NCI-H460 (cell line): ENCODE data around the gene TCP11L1. TPM values are rescaled to one million over a fixed set of nuclear protein-coding genes. Genes with fewer than 3 reads are reported as not detected.
"Not testable (repeated sequence)": the region's sequence is repeated elsewhere in the genome, so short reads cannot be mapped to it uniquely, and the experiment has no call there.

Experiments
- DNase-seq: peaks from one replicate; pipeline ENCODE4 v3.0.0-alpha.2; 2016; ENCODE audit warnings: low read depth; ENCODE audit errors: extremely low read depth
- total RNA-seq: library from RNA; depleted of rRNA; stranded (reverse); fragments of >200 nt; shearing (Covaris generic); gene quantifications from 2 replicates; pipeline ENCODE4 v1.2.3, GENCODE V29; 2014

Gene TCP11L1
- total RNA-seq, 1 experiment from 2014 or later: 14.3 TPM

DNA sequence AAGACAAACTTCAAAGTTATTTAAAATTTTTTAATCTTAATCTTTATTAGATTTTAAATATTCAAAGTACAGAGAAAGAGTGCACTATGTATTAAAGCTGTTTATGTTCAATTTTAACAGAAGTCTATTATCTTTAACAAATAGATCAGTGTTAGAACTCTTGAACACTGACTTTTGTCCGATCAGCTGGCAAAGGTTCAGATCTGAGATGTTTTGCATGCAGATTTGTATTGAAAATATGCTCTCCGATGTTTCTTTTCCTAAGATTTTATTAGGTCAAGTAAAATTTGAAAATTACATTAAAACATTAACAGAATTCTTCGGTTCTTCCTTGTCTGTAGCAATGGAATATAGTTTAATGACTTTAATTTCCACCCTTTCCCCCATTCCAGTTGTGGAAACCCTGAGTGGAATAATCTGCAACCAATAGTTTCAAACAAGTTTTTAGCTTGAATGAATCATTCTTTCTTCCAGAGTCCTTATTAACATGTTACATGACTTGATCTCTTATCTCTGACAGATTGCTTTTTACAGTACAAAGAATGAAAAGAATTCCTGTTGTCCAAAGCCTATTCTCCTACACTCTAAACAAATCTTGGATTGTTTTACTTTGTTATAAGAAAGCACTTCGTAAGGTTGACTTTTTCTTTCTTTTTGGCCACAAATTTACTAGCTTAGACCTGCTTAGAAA lies 11.4 kb upstream of the TCP11L1 start:
- no peak for DNase-seq

- DNase-seq: no peak
These were observed 10.8 kb upstream of the TCP11L1 start for GRCh38 chr11:33028537-33028914.

DNA sequence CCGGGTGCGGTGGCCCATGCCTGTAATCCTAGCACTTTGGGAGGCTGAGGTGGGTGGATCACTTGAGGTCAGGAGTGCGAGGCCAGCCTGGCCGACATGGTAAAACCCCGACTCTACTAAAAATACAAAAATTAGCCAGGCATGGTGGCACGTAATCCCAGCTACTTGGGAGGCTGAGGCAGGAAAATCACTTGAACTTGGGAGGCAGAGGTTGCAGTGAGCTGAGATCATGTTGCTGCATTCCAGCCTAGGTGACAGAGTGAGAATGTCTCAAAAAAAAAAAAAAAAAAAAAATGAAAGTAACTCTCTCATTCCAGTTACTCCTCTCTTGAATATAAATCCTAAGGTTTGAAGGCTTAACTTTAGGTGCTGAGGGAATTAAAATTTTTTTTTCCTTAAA lies 10.2 kb upstream of the TCP11L1 start:
- not testable (repeated sequence) for DNase-seq

GRCh38 chr11:33033493-33033892 lies 5.9 kb upstream of the TCP11L1 start:
- no peak for DNase-seq

DNA sequence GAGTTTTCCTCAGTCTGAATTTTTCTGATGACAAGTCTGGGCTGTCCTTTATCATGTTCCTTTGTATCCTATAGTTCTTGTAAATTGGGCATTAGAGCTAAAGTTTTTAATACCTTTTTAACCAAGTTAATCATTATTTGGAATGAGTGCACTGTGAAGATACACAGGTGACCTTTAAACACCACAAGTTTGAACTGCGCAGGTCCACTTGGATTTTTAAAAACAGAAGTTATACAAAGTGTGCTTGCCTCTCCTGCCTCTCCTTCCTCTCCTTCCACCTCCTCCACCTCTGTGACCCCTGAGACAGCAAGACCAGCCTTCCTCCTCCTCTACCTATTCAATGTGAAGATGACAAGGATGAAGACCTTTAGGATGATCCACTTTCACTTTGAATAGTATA lies 4.4 kb upstream of the TCP11L1 start:
- DNase-seq: no peak

- DNase-seq: no peak
These were observed 875 bp downstream of the TCP11L1 start for GRCh38 chr11:33040033-33040861.

DNA sequence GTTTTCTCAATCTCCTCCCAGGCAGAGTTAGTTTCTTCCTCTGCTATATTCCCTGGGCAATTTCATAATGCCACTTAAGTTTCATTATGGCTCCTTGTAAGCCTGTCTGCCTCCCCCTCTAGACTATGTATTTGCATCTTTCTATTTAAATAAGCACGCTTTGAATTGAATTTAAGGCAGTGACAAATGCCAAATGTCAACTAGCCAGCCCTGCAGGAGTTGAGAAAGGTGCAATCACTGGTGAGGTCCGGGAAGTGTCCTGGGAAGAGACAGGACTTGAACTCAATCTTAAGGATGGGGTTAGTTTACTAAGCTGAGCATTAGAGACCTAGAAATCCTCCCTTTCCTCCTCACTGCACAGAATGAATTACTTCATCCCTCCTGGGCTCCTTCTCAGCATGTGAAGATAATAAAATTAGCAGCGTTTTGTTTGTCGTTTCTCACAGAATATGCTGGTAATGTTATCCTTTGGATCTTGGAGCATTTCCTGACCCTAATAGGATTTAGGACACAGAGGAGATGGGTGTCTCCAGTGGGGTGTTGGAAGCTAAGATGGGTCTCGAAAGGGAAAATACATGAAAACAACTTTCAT lies 1.6 kb downstream of the TCP11L1 start:
- DNase-seq: no peak

- DNase-seq: no peak
These were observed 4.0 kb downstream of the TCP11L1 start for GRCh38 chr11:33043221-33043830.

DNA sequence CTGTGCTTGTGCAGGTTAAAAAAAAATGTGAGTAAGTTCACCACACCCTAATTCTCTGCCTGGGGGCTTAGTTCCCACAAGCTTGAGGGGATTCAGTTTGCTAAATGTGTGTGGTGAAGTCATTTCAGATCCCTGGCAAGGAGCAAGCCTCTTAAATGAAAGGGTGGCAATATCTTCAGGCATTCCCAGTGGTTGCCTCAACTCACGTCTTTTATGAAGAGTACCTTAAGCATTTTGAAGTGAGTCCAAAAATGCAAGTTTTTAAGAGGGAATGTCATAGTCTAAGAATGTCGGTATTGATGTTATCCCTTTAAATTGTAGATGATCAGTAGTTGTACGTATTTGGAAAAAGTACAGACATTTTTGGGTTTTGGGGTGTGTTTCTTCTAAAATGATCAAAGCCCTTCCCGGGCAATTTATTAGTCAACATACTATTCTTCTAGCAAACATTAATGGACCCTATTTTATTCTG lies 4.9 kb downstream of the TCP11L1 start:
- no peak for DNase-seq

DNA sequence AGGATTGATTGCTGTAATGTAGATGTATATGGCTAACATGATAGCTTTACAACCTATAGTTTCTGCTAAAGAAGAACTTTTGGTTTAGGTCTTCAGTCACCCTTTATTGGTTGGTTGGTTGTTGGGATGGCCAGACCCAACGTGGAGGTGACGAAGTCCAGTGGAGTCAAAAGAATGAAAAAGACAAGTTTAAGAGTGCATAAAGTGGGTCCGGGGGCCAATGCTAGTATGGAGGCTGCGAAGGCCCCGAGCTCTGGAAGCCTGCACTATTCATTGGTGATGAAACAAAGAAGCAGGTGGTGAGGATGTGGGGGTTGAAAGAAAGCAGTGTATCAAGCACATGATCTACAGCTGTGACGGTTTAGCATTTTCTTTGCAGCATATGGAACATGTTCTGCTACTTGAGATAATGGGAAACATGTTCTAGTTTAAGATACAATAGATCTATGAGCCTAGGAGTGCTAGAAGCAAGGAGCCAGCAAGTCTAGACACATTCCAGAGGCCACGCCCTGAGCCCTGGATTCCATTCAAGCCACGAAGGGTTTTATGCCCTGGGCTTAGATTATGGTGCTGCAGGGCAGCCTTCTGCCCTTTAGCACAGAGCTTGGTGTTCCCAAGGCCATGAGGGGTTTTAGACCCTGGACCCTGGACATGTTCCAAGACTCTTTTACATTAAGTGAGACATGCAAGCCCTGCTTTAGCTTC lies 6.3 kb downstream of the TCP11L1 start:
- no peak for DNase-seq

DNA sequence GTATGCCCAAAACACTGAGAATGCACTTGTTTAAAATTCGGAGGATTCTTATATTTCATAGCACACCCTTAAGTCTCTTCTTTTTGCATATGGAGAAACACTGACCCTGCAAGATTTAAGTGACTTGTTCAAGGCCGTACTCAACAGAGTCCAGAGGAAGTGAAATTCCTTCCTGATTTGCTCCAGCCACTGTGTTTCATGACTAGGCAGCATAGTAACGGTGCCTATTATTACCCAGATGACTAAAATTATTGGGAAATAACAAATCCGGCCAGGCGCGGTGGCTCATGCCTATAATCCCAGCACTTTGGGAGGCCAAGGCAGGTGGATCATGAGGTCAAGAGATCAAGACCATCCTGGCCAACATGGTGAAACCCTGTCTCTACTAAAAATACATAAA lies 9.3 kb downstream of the TCP11L1 start:
- not testable (repeated sequence) for DNase-seq

GRCh38 chr11:33049565-33050408 lies 10.4 kb downstream of the TCP11L1 start:
- DNase-seq: not testable (repeated sequence)

DNA sequence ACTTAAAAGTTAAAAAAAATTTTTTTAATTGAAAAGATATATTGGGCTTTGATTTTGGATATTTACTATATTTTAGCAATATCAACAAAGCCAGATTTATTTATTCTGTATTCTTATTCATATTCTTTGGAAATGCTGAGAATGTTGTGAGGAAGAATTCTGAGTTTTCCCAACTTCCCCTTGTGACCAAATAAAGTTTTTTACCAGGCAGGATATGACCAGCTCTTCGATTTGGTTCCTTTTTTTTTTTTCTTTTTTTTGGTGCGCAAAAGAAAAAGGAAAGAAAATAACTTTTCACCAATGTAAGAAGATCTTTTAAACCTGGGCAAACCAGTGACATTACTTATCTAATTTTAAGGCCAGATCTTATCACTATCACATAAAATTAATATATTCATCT lies 12.9 kb downstream of the TCP11L1 start:
- DNase-seq: no peak

- DNase-seq: no peak
These were observed 16.0 kb downstream of the TCP11L1 start for GRCh38 chr11:33055375-33055774.

DNA sequence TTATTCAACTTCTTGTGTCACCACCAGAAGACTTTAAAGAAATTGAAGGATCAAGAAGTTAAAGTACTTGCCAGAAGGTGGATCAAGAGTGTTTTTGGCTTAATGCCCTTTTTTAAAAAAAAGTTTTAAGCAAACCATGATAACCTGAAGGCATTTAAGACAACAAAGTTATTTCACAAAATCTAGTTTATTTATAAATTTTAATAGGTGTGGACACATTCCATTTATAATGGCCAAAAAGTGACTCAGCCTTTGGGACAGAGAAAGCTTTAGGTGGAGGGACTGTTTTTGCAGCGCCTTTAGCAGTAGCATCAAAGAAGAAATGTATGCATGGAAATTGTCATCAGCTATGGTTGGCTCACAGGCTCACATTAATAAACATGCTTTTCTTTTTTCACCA lies 17.9 kb downstream of the TCP11L1 start:
- DNase-seq: no peak

- no peak for DNase-seq
These were observed 20.1 kb downstream of the TCP11L1 start for GRCh38 chr11:33059331-33060007.

DNA sequence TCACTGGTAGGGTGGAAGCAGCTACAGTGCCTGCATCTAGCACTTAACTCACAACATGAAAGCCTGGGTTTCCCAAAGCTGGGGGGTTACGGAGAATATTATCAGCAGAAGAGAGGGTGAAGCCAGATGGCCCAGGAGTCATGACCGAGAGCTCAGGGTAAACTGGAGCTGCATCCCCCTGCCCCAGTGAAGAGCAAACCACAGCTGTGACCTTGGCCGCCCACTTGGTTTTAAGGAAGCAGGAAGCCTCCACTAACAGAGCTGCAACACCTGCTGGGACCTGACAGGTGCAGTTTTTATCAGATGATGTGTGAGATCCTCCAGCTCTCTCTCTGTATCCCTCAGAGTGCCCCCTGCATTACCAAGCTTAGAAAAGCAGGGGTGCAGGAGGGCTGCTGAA lies 20.9 kb downstream of the TCP11L1 start:
- no peak for DNase-seq

DNA sequence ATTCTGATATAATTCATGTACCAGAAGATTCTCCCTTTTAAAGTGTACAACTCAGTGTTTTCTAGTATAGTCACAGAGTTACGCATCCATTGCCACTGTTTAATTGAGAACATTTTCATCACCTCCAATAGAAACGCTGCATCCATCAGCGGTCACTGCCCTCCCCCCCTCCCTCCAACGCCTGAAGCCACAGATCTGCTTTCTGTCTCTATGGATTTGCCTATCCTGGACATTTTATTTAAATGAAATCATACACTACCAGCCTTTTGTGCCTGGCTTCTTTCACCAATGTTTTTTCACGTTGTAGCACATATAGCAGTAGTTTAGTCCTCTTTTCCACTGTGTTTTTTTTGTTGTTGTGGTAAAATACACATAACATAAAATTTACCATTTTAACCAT lies 22.8 kb downstream of the TCP11L1 start:
- no peak for DNase-seq

- DNase-seq: no peak
These were observed 24.0 kb downstream of the TCP11L1 start for GRCh38 chr11:33063326-33063881.
